ENCODE results near the gene HIVEP2. TPM values are rescaled to one million over a fixed set of nuclear protein-coding genes. Genes with fewer than 3 reads are reported as not detected.

HIVEP2 gene
- total RNA-seq, 2 donors from 2014 or later, result 1.7 to 2.4 TPM

GRCh38 chr6:142929751-142930358 is 15.1 kb downstream of the HIVEP2 start:
- Mint-ChIP-seq H3K9me3 (no peaks in the 10 kb centered on the region), H3K27me3 (ENCODE audit: insufficient read depth) (peaks cover 7% of the 10 kb centered on the region), H3K27ac (no peak overlapping the region), H3K36me3 (ENCODE audit: low read depth) (no peaks in the 10 kb centered on the region), H3K4me3 (no peak overlapping the region), H3K4me1 (peaks cover 20% of the 10 kb centered on the region)
- DNase-seq, result no peak
- WGBS, 2 experiments (ENCODE audit: insufficient coverage in 1 of 2, insufficient read length in 1 of 2), result 80% methylated on average over 1 of the region's 1 CpG; no CpG with 5 or more reads in 1 of the 2 experiments
- no peaks in the 10 kb centered on the region for H3K36me3 ChIP-seq (ENCODE audit: control insufficient read depth, insufficient read depth, low read length)
- H3K9me3 ChIP-seq (ENCODE audit: control insufficient read depth, low read length), result no peaks in the 10 kb centered on the region
- H3K27me3 ChIP-seq (ENCODE audit: control insufficient read depth, insufficient read depth, low read length, poor library complexity, severe bottlenecking), result peaks cover 37% of the 10 kb centered on the region
- TF ChIP-seq CTCF (conservative IDR thresholded peaks at IDR 0.05), result no peak
- H3K27ac ChIP-seq (ENCODE audit: low read depth, low read length), result no peak overlapping the region
- H3K4me3 ChIP-seq (ENCODE audit: low read length), result no peak overlapping the region
- no peak overlapping the region for H3K9ac ChIP-seq (ENCODE audit: extremely low read depth, low read length, poor library complexity, severe bottlenecking)
- peaks cover 4% of the 10 kb centered on the region for H3K4me1 ChIP-seq (ENCODE audit: control insufficient read depth, insufficient read depth, low read length)

- Histone ChIP-seq H3K4me3 (ENCODE audit: low read length) (peak overlapping the region; percentile 84), H3K4me1 (ENCODE audit: control insufficient read depth, insufficient read depth, low read length) (peaks cover 4% of the 10 kb centered on the region), H3K27ac (ENCODE audit: low read depth, low read length) (no peak overlapping the region), H3K27me3 (ENCODE audit: control insufficient read depth, insufficient read depth, low read length, poor library complexity, severe bottlenecking) (peaks cover 37% of the 10 kb centered on the region), H3K9ac (ENCODE audit: extremely low read depth, low read length, poor library complexity, severe bottlenecking) (no peak overlapping the region), H3K9me3 (ENCODE audit: control insufficient read depth, low read length) (no peaks in the 10 kb centered on the region), H3K36me3 (ENCODE audit: control insufficient read depth, insufficient read depth, low read length) (no peaks in the 10 kb centered on the region)
- H3K27me3 Mint-ChIP-seq (ENCODE audit: insufficient read depth), result peaks cover 7% of the 10 kb centered on the region
- H3K9me3 Mint-ChIP-seq, result no peaks in the 10 kb centered on the region
- no peak overlapping the region for H3K4me3 Mint-ChIP-seq
- DNase-seq, result no peak
- WGBS, 2 experiments (ENCODE audit: insufficient coverage in 1 of 2, insufficient read length in 1 of 2), result 92 to 93% methylated on average over 3 to 4 of the region's 5 CpGs
- no peak for TF ChIP-seq CTCF (conservative IDR thresholded peaks at IDR 0.05)
- H3K36me3 Mint-ChIP-seq (ENCODE audit: low read depth), result no peaks in the 10 kb centered on the region
- H3K4me1 Mint-ChIP-seq, result peaks cover 8% of the 10 kb centered on the region
- H3K27ac Mint-ChIP-seq, result no peak overlapping the region
Observed at GRCh38 chr6:142927904-142928303, 17.1 kb downstream of the HIVEP2 start.

- H3K4me1 Mint-ChIP-seq, result peaks cover 8% of the 10 kb centered on the region
- Histone ChIP-seq H3K9ac (ENCODE audit: extremely low read depth, low read length, poor library complexity, severe bottlenecking) (peak overlapping the region; percentile 45), H3K9me3 (ENCODE audit: control insufficient read depth, low read length) (no peaks in the 10 kb centered on the region), H3K27ac (ENCODE audit: low read depth, low read length) (no peak overlapping the region), H3K4me1 (ENCODE audit: control insufficient read depth, insufficient read depth, low read length) (peaks cover 4% of the 10 kb centered on the region), H3K36me3 (ENCODE audit: control insufficient read depth, insufficient read depth, low read length) (no peaks in the 10 kb centered on the region), H3K4me3 (ENCODE audit: low read length) (peak overlapping the region; percentile 84), H3K27me3 (ENCODE audit: control insufficient read depth, insufficient read depth, low read length, poor library complexity, severe bottlenecking) (peaks cover 37% of the 10 kb centered on the region)
- H3K9me3 Mint-ChIP-seq, result no peaks in the 10 kb centered on the region
- no peaks in the 10 kb centered on the region for H3K36me3 Mint-ChIP-seq (ENCODE audit: low read depth)
- TF ChIP-seq CTCF (conservative IDR thresholded peaks at IDR 0.05), result no peak
- peak overlapping the region; percentile 66 for H3K4me3 Mint-ChIP-seq
- DNase-seq, result no peak
- no peak overlapping the region for H3K27ac Mint-ChIP-seq
- 3 to 7% methylated on average over 6 to 7 of the region's 7 CpGs for WGBS, 2 experiments (ENCODE audit: insufficient coverage in 1 of 2, insufficient read length in 1 of 2)
- H3K27me3 Mint-ChIP-seq (ENCODE audit: insufficient read depth), result peaks cover 7% of the 10 kb centered on the region
Observed at GRCh38 chr6:142927271-142927580, 17.8 kb downstream of the HIVEP2 start.

Data from endodermal cell (in vitro differentiated cells).